ENCODE results near the gene TNNC1. TPM values are rescaled to one million over a fixed set of nuclear protein-coding genes. Genes with fewer than 3 reads are reported as not detected.

TNNC1 gene
- total RNA-seq, result 1.00 and 1.8 TPM in 2 replicates

GRCh38 chr3:52453496-52454249 is at the start of gene TNNC1:
TNNC1 (minus strand) TSS chr3:52454041; CDS start chr3:52454015, 26 bp downstream.

GRCh38 chr3:52494886-52495495 is 41.1 kb upstream of the TNNC1 start, which contains the start of gene STAB1:
STAB1 (plus strand) TSS chr3:52495338; CDS start chr3:52495414, 76 bp downstream.

GRCh38 chr3:52455283-52456168 is 1.7 kb upstream of the TNNC1 start, which contains the start of gene NISCH:
NISCH (plus strand) TSS chr3:52455604; CDS start chr3:52455642, 38 bp downstream.

GRCh38 chr3:52444860-52445793 is 8.7 kb downstream of the TNNC1 start, which contains the start of gene SEMA3G:
SEMA3G (minus strand) TSS chr3:52445103; CDS start chr3:52445027, 76 bp downstream.

Other genes starting within 250 kb of the TNNC1 start
- under 0.01 TPM in 1 of 2 replicates, not detected in the other for gene TLR9, start 228.4 kb downstream of the TNNC1 start, total RNA-seq
- 62.7 and 92.0 TPM in 2 replicates for gene TWF2, start 214.9 kb downstream of the TNNC1 start, total RNA-seq
- 21.0 and 26.8 TPM in 2 replicates for gene PPM1M, start 208.3 kb downstream of the TNNC1 start, total RNA-seq
- 53.8 and 66.6 TPM in 2 replicates for gene WDR82, start 175.4 kb downstream of the TNNC1 start, total RNA-seq
- gene GLYCTK, start 166.2 kb downstream of the TNNC1 start, total RNA-seq, result 4.3 and 9.4 TPM in 2 replicates
- 1.7 and 2.6 TPM in 2 replicates for gene DNAH1, start 137.7 kb downstream of the TNNC1 start, total RNA-seq
- gene BAP1, start 44.0 kb downstream of the TNNC1 start, total RNA-seq, result 54.3 and 66.2 TPM in 2 replicates
- 3.0 and 3.6 TPM in 2 replicates for gene PHF7, start 43.4 kb downstream of the TNNC1 start, total RNA-seq
- under 0.01 TPM in 2 replicates for gene SEMA3G, start 8.9 kb downstream of the TNNC1 start, total RNA-seq
- 53.8 and 76.9 TPM in 2 replicates for gene NISCH, start 1.6 kb upstream of the TNNC1 start, total RNA-seq
- gene STAB1, start 41.3 kb upstream of the TNNC1 start, total RNA-seq, result 0.57 and 4.5 TPM in 2 replicates
- gene NT5DC2, start 79.8 kb upstream of the TNNC1 start, total RNA-seq, result 25.6 and 30.9 TPM in 2 replicates
- 5.4 and 11.8 TPM in 2 replicates for gene UQCC5, start 82.6 kb upstream of the TNNC1 start, total RNA-seq
- gene PBRM1, start 231.9 kb upstream of the TNNC1 start, total RNA-seq, result 45.1 and 56.7 TPM in 2 replicates
- 95.0 and 122 TPM in 2 replicates for gene GNL3, start 232.0 kb upstream of the TNNC1 start, total RNA-seq